HepG2 (cell line): ENCODE data around the gene TRIO. TPM values are rescaled to one million over a fixed set of nuclear protein-coding genes. Genes with fewer than 3 reads are reported as not detected.

Experiments
- ATAC-seq: fragments of 200-7000 bp; cut with Tn5 transposase; 3 replicates; pipeline ENCODE4 v1.9.1; 2020; ENCODE audit warnings: mild to moderate bottlenecking, moderate library complexity
- BruUV-seq: library from RNA; stranded (reverse); fragments of 400-500 nt; replicated peaks from 2 replicates; lab custom pipeline; 2021; lab: Mats Ljungman, UMichigan
- CTCF ChIA-PET: fragments of 300-600 bp; formaldehyde crosslinking; extraction: SDS; loops from one replicate; lab custom pipeline; 2021; ENCODE audit warnings: low total read pairs, inconsistent platforms, low intra/inter-chr PET ratio; lab: Yijun Ruan, JAX
- POLR2A ChIA-PET: fragments of 350-600 bp; sonication (Branson Sonifier 250); formaldehyde crosslinking; loops from one replicate; lab custom pipeline; 2020; ENCODE audit warnings: antibody characterized with exemption, inconsistent platforms; lab: Yijun Ruan, JAX
- DNase-seq: peaks from one replicate; pipeline ENCODE4 v3.0.0-alpha.2; 2015; ENCODE audit warnings: low spot score
- FAIRE-seq: peaks from 3 replicates; lab custom pipeline; 2011; peaks lifted over from hg19 to GRCh38; lab: Jason Lieb, UNC
- H2AFZ ChIP-seq: one replicate; pipeline ENCODE4 v1.6.1; 2011; ENCODE audit warnings: low read length, inconsistent platforms
- H3K27ac ChIP-seq: fragments of 300-600 bp; 3 replicates; pipeline ENCODE4 v1.8.0; 2011; ENCODE audit warnings: mixed run types, mild to moderate bottlenecking, mixed read lengths, low read length, inconsistent platforms; ENCODE audit not compliant: insufficient read depth; ENCODE audit errors: extremely low read length
- H3K27me3 ChIP-seq, 2 experiments: fragments of 200-600 bp in 1 of 2; 2 replicates in 1 of 2; 3 replicates in 1 of 2; pipeline versions ENCODE4 v1.6.0 to v1.8.0; 2011; ENCODE audit warnings: low read length in 2 of 2, mild to moderate bottlenecking in 2 of 2, moderate library complexity in 2 of 2, inconsistent platforms in 1 of 2; ENCODE audit not compliant: insufficient read depth in 2 of 2, control insufficient read depth in 1 of 2
- H3K36me3 ChIP-seq, 2 experiments: fragments of 200-600 bp in 1 of 2; replicated peaks in 1 of 2; 2 replicates in 1 of 2; 3 replicates in 1 of 2; pipeline versions ENCODE4 v1.5.1 to v1.8.0; 2011; ENCODE audit warnings: low read length in 2 of 2, inconsistent platforms in 1 of 2; ENCODE audit not compliant: insufficient read depth in 2 of 2, control insufficient read depth in 1 of 2
- H3K4me1 ChIP-seq: 2 replicates; pipeline ENCODE4 v1.5.1; 2012; ENCODE audit warnings: low read length, inconsistent platforms; ENCODE audit not compliant: insufficient read depth
- H3K4me2 ChIP-seq: 2 replicates; pipeline ENCODE4 v1.6.0; 2011; ENCODE audit warnings: low read depth, low read length, inconsistent platforms
- H3K4me3 ChIP-seq, 3 experiments: fragments of 200-600 bp in 1 of 3; sonication (generic), shearing (Covaris generic) in 1 of 3; replicated peaks in 1 of 3; 2 replicates each; pipeline ENCODE4 v1.5.1; 2011 to 2016; ENCODE audit warnings: low read length in 3 of 3, inconsistent platforms in 2 of 3, low read depth in 2 of 3, mild to moderate bottlenecking in 2 of 3, control low read depth in 1 of 3, mixed read lengths in 1 of 3; ENCODE audit not compliant: insufficient read depth in 1 of 3
- H3K79me2 ChIP-seq: one replicate; pipeline ENCODE4 v1.6.1; 2011; ENCODE audit warnings: low read length, inconsistent platforms; ENCODE audit not compliant: insufficient read depth
- H3K9ac ChIP-seq: 2 replicates; pipeline ENCODE4 v1.6.0; 2011; ENCODE audit warnings: mild to moderate bottlenecking, low read depth, low read length, inconsistent platforms; ENCODE audit not compliant: insufficient read depth
- H3K9me3 ChIP-seq: 2 replicates; pipeline ENCODE4 v1.5.1; 2012; ENCODE audit warnings: mild to moderate bottlenecking, low read length
- H4K20me1 ChIP-seq: 2 replicates; pipeline ENCODE4 v1.6.0; 2011; ENCODE audit warnings: inconsistent platforms, mild to moderate bottlenecking, low read length, moderate library complexity; ENCODE audit not compliant: insufficient read depth
- CREM ChIP-seq, 2 experiments: sonication (generic) in 1 of 2; formaldehyde crosslinking in 1 of 2; IDR thresholded peaks; 2 replicates each; pipeline versions ENCODE4 v1.4.0 to v1.6.1; 2016 to 2020; ENCODE audit warnings: antibody characterized with exemption in 1 of 2, mild to moderate bottlenecking in 1 of 2, missing genetic modification reagents in 1 of 2
- CTCF ChIP-seq: sonication (generic); formaldehyde crosslinking; IDR thresholded peaks from 2 replicates; pipeline ENCODE4 v1.5.0; 2020; ENCODE audit warnings: mild to moderate bottlenecking, missing genetic modification reagents, moderate library complexity
- PCBP1 ChIP-seq: fragments of 200-400 bp; formaldehyde crosslinking; IDR thresholded peaks from 2 replicates; pipeline ENCODE4 v1.6.1; 2017; ENCODE audit warnings: mild to moderate bottlenecking, low read depth, low read length, borderline replicate concordance
- SMC3 ChIP-seq: IDR thresholded peaks from 2 replicates; pipeline ENCODE4 v1.6.1; 2011; ENCODE audit warnings: low read length, improper control_type of control experiment
- STAG1 ChIP-seq: sonication (generic); formaldehyde crosslinking; IDR thresholded peaks from 2 replicates; pipeline ENCODE4 v1.4.0; 2020; ENCODE audit warnings: missing genetic modification reagents
- TCF12 ChIP-seq, 2 experiments: fragments of 450-650 bp in 1 of 2; sonication (generic) in 1 of 2; formaldehyde crosslinking in 1 of 2; IDR thresholded peaks; 2 replicates each; pipeline versions ENCODE4 v1.6.1 to v1.8.0; 2017 to 2022; ENCODE audit warnings: antibody characterized with exemption in 1 of 2, mild to moderate bottlenecking in 1 of 2, missing genetic modification reagents in 1 of 2, moderate library complexity in 1 of 2
- ZNF773 ChIP-seq: sonication (generic); formaldehyde crosslinking; IDR thresholded peaks from 2 replicates; pipeline ENCODE4 v1.4.0; 2020; ENCODE audit warnings: missing genetic modification reagents, borderline replicate concordance
- WGBS: methylation state at CpG from one replicate; pipeline ENCODE4 v1.1.6; 2017; ENCODE audit warnings: low lambda C conversion rate; 5-methylcytosine and 5-hydroxymethylcytosine counted together
- in situ Hi-C: cut with HindIII; loops from 2 replicates; pipeline ENCODE4 v1.10.0; 2017; ENCODE audit warnings: low pct_unique_long_range_greater_than_20kb; ENCODE audit not compliant: extremely low pct_ligation_motif_present
- intact Hi-C: fragments of 100-400 bp; cut with micrococcal nuclease; formaldehyde crosslinking; loops from one replicate; pipeline ENCODE4 v1.10.0; 2022; ENCODE audit not compliant: unreplicated experiment
- polyA plus RNA-seq, 8 experiments: library from polyadenylated mRNA; depleted of rRNA in 3 of 8; stranded (reverse) in 7 of 8; unstranded in 1 of 8; fragments of >200 nt; fragmentation: Illumina TruSeq in 4 of 8; extraction: Trizol in 4 of 8; gene quantifications; 2 replicates each; pipeline versions ENCODE4 v1.2.1 to v1.2.3, GENCODE V29; 2011 to 2016; ENCODE audit warnings: low read depth in 4 of 8, missing spikeins in 1 of 8, mixed read lengths in 1 of 8; ENCODE audit not compliant: insufficient read depth in 1 of 8
- total RNA-seq, 5 experiments: library from RNA; depleted of rRNA; stranded (reverse); fragments of >200 nt; fragmentation: Illumina TruSeq; extraction: Trizol; gene quantifications; 2 replicates each; pipeline ENCODE4 v1.2.3, GENCODE V29; 2016; ENCODE audit warnings: low read depth in 1 of 5

Gene TRIO
- total and polyA plus RNA-seq, 2 of the 13 experiments (the other 11 are each of a cell fraction or from before 2014, with no cell fraction given): 45.2 to 45.9 TPM

GRCh38 chr5:14397717-14398116 lies 254.6 kb downstream of the TRIO start (continued):
- TF ChIP-seq CREM (IDR thresholded peaks at IDR 0.05) (no peak), CREM (CRISPR knock-in tag; IDR thresholded peaks at IDR 0.05) (no peak)
- TF ChIP-seq, all 625 proteins: peak for 0

- intact Hi-C loops (loop anchor here (1.0 kb wide), 1 partner anchor 249 kb away; no protein-coding TSS in a partner anchor), in situ Hi-C loops (loop anchor here (5.0 kb wide), 1 partner anchor 248 kb away; no protein-coding TSS in a partner anchor)
- Histone ChIP-seq H3K27me3 (no peaks in the 10 kb centered on the region), H3K9me3 (no peaks in the 10 kb centered on the region), H3K27ac (no peak overlapping the region), H3K79me2 (peaks cover 3% of the 10 kb centered on the region), H3K9ac (no peak overlapping the region), H3K4me3 (no peak overlapping the region), H2AFZ (no peak overlapping the region), H3K36me3 (peaks cover 15 to 42% of the 10 kb centered on the region in 2 experiments), H3K4me2 (no peak overlapping the region), H3K4me1 (no peaks in the 10 kb centered on the region), H4K20me1 (no peaks in the 10 kb centered on the region)
- no TSS peak for BruUV-seq
- FAIRE-seq: peak; percentile 65
- ATAC-seq: peak; percentile 63; the same call in 2 of the 3 replicates
- TF ChIP-seq TCF12 (IDR thresholded peaks at IDR 0.05) (no peak), TCF12 (CRISPR knock-in tag; IDR thresholded peaks at IDR 0.05) (no peak), ZNF773 (no peak), CTCF (CRISPR knock-in tag) (peak; percentile 54), STAG1 (CRISPR knock-in tag) (peak; percentile 38), SMC3 (peak; percentile 18; the same call in 1 of the 2 replicates), PCBP1 (no peak)
- DNase-seq: peak; percentile 28
- CTCF ChIA-PET: interaction anchor here (1.1 to 2.9 kb wide), 2 partner anchors 250 to 411 kb away, joined by 4 to 25 read pairs; no protein-coding TSS in a partner anchor
- 60% methylated on average over 4 of the region's 4 CpGs for WGBS
- POLR2A ChIA-PET: no interaction called here
These were observed 256.0 kb downstream of the TRIO start for GRCh38 chr5:14399054-14399692.
